SK-N-SH (cell line): ENCODE results near the gene WLS. TPM values are rescaled to one million over a fixed set of nuclear protein-coding genes. Genes with fewer than 3 reads are reported as not detected.

Source experiments
- CTCF ChIA-PET: fragments of 300-600, 350-600 bp; formaldehyde crosslinking; extraction: SDS; loops from one replicate; lab custom pipeline; 2021; lab: Yijun Ruan, JAX
- POLR2A ChIA-PET: fragments of 350-600 bp; sonication (Branson Sonifier 250); formaldehyde crosslinking; extraction: SDS; loops from one replicate; lab custom pipeline; 2020; ENCODE audit warnings: antibody characterized with exemption, inconsistent platforms; lab: Yijun Ruan, JAX
- DNase-seq: peaks from one replicate; pipeline ENCODE4 v3.0.0; 2012
- H2AFZ ChIP-seq: fragments of 200-600 bp; sonication (generic); 2 replicates; pipeline ENCODE4 v1.8.1; 2016; ENCODE audit warnings: antibody characterized with exemption, mild to moderate bottlenecking, low read depth
- H3F3A ChIP-seq: fragments of 200-600 bp; sonication (generic); replicated peaks from 2 replicates; pipeline ENCODE3; 2016; ENCODE audit warnings: antibody characterized with exemption, mild to moderate bottlenecking; ENCODE audit not compliant: insufficient read depth
- H3K27ac ChIP-seq, 2 experiments: fragments of 200-500 bp in 1 of 2; fragments of 200-600 bp in 1 of 2; sonication (Bioruptor generic) in 1 of 2; sonication (generic), shearing (Covaris generic) in 1 of 2; 2 replicates each; pipeline versions ENCODE4 v1.5.1 to v1.6.1; 2014 to 2016; ENCODE audit warnings: low read depth in 2 of 2, inconsistent platforms in 1 of 2, low read length in 1 of 2, mild to moderate bottlenecking in 1 of 2, mixed read lengths in 1 of 2
- H3K27me3 ChIP-seq: fragments of 200-600 bp; sonication (generic), shearing (Covaris generic); 2 replicates; pipeline ENCODE4 v1.6.1; 2016; ENCODE audit warnings: mixed run types; ENCODE audit not compliant: insufficient read depth
- H3K36me3 ChIP-seq, 2 experiments: fragments of 200-500 bp in 1 of 2; fragments of 200-600 bp in 1 of 2; sonication (Bioruptor generic) in 1 of 2; sonication (generic) in 1 of 2; replicated peaks in 1 of 2; 2 replicates each; pipeline versions ENCODE3 to v1.5.1; 2014 to 2016; ENCODE audit warnings: low read length in 1 of 2, mild to moderate bottlenecking in 1 of 2; ENCODE audit not compliant: insufficient read depth in 2 of 2, control insufficient read depth in 1 of 2
- H3K4me1 ChIP-seq, 2 experiments: fragments of 200-500 bp in 1 of 2; fragments of 200-600 bp in 1 of 2; sonication (Bioruptor generic) in 1 of 2; sonication (generic), shearing (Covaris generic) in 1 of 2; 2 replicates each; pipeline versions ENCODE4 v1.5.1 to v1.6.1; 2014 to 2016; ENCODE audit warnings: low read depth in 1 of 2, low read length in 1 of 2, mixed run types in 1 of 2; ENCODE audit not compliant: insufficient read depth in 2 of 2, control insufficient read depth in 1 of 2
- H3K4me2 ChIP-seq: fragments of 200-600 bp; sonication (generic), shearing (Covaris generic); 2 replicates; pipeline ENCODE4 v1.6.1; 2017; ENCODE audit warnings: mixed run types
- H3K4me3 ChIP-seq, 2 experiments: fragments of 200-500 bp in 1 of 2; fragments of 200-600 bp in 1 of 2; sonication (Bioruptor generic) in 1 of 2; sonication (generic), shearing (Covaris generic) in 1 of 2; 2 replicates each; pipeline versions ENCODE4 v1.5.1 to v1.8.1; 2014 to 2016; ENCODE audit warnings: low read depth in 2 of 2, inconsistent platforms in 1 of 2, low read length in 1 of 2, mild to moderate bottlenecking in 1 of 2, mixed read lengths in 1 of 2, moderate library complexity in 1 of 2
- H3K79me2 ChIP-seq: fragments of 200-600 bp; sonication (generic); 2 replicates; pipeline ENCODE4 v1.8.1; 2017; ENCODE audit warnings: mild to moderate bottlenecking; ENCODE audit not compliant: insufficient read depth
- H3K9ac ChIP-seq: fragments of 200-600 bp; sonication (generic); 2 replicates; pipeline ENCODE4 v1.6.1; 2017; ENCODE audit warnings: mixed run types
- H3K9me2 ChIP-seq: fragments of 200-600 bp; sonication (generic); 2 replicates; pipeline ENCODE4 v1.6.1; 2017; ENCODE audit warnings: mixed run types
- H3K9me3 ChIP-seq: fragments of 200-600 bp; sonication (generic); 2 replicates; pipeline ENCODE4 v1.6.1; 2017; ENCODE audit warnings: mixed run types, mild to moderate bottlenecking, moderate library complexity
- H4K20me1 ChIP-seq: fragments of 200-600 bp; sonication (generic); 2 replicates; pipeline ENCODE4 v1.6.1; 2017; ENCODE audit warnings: mild to moderate bottlenecking, mixed run types; ENCODE audit not compliant: insufficient read depth
- CHD2 ChIP-seq: fragments of 150-350 bp; IDR thresholded peaks from 2 replicates; pipeline ENCODE4 v1.6.1; 2018; ENCODE audit warnings: low read length; ENCODE audit not compliant: partially characterized antibody
- EZH2phosphoT487 ChIP-seq: fragments of 200-600 bp; sonication (generic); IDR thresholded peaks from 2 replicates; pipeline ENCODE4 v1.6.1; 2017; ENCODE audit warnings: low read depth, mixed run types, mild to moderate bottlenecking, antibody characterized with exemption, moderate library complexity, borderline replicate concordance
- MEF2A ChIP-seq: IDR thresholded peaks from 2 replicates; pipeline ENCODE4 v1.4.0; 2012; ENCODE audit warnings: low read depth, borderline replicate concordance
- MXI1 ChIP-seq: IDR thresholded peaks from 2 replicates; pipeline ENCODE4 v1.6.1; 2012; ENCODE audit warnings: mild to moderate bottlenecking, low read depth, low read length, improper control_type of control experiment
- NRF1 ChIP-seq: IDR thresholded peaks from 2 replicates; pipeline ENCODE4 v1.6.1; 2012; ENCODE audit warnings: low read depth, mild to moderate bottlenecking, low read length
- POLR2AphosphoS5 ChIP-seq: IDR thresholded peaks from 2 replicates; pipeline ENCODE4 v1.6.1; 2012; ENCODE audit warnings: low read depth, low read length
- RCOR1 ChIP-seq: fragments of 150-350 bp; IDR thresholded peaks from 2 replicates; pipeline ENCODE4 v1.6.1; 2017; ENCODE audit warnings: antibody characterized with exemption, low read length
- SIN3A ChIP-seq: IDR thresholded peaks from 2 replicates; pipeline ENCODE4 v1.6.1; 2012; ENCODE audit warnings: low read depth, mild to moderate bottlenecking, low read length, moderate library complexity, borderline replicate concordance
- SMC3 ChIP-seq: IDR thresholded peaks from 2 replicates; pipeline ENCODE4 v1.6.1; 2012; ENCODE audit warnings: low read depth, low read length, improper control_type of control experiment
- TCF12 ChIP-seq: IDR thresholded peaks from 2 replicates; pipeline ENCODE4 v1.4.0; 2012
- YY1 ChIP-seq: IDR thresholded peaks from 2 replicates; pipeline ENCODE4 v1.4.0; 2012; ENCODE audit warnings: low read depth, mild to moderate bottlenecking
- WGBS: methylation state at CpG from one replicate; pipeline ENCODE4 v1.1.6; 2017; ENCODE audit warnings: low lambda C conversion rate; 5-methylcytosine and 5-hydroxymethylcytosine counted together
- polyA plus RNA-seq, 3 experiments: library from polyadenylated mRNA; depleted of rRNA; stranded (reverse); fragments of >200 nt; gene quantifications; 2 replicates each; pipeline ENCODE4 v1.2.3, GENCODE V29; 2012
- TF ChIP-seq, protein P1 (sequence below): IDR thresholded peaks from 2 replicates; pipeline ENCODE4 v1.6.1; 2012; ENCODE audit warnings: mild to moderate bottlenecking, low read depth, low read length, moderate library complexity
- TF ChIP-seq, protein P2 (sequence below): IDR thresholded peaks from 2 replicates; pipeline ENCODE4; 2012

WLS gene
- polyA plus RNA-seq, 1 of the 3 experiments (the other 2 are of a cell fraction) = 69.0 TPM

DNA sequence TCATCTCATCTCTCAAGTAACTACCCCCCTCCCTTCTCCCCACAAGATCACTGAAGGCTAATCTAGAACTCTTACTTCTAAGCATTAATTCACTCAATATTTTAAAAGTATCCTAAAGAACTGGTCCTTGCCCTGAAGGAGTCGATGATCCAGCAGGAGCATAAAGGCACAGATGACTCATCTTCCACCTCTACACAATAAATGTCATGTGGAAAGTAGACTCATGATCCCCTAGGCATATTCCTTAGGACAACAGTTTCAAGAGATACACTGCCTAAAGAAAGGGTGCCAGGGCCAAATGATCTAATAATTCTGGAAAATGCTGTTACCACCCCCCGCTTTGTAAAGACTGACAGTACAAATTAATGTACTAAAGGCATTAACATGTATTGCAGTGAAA lies 96.1 kb downstream of the WLS start:
- no peak overlapping the region for H3K27ac ChIP-seq
- no peak for DNase-seq
- no peaks in the 10 kb centered on the region for H3K27me3 ChIP-seq
- POLR2A ChIA-PET = no interaction called here
- H2AFZ ChIP-seq = no peak overlapping the region
- H3K4me1 ChIP-seq = no peaks in the 10 kb centered on the region
- peaks cover 42 to 68% of the 10 kb centered on the region in 2 experiments for H3K36me3 ChIP-seq
- CTCF ChIA-PET = no interaction called here
- WGBS = 93% methylated on average over 2 of the region's 2 CpGs
- no peak overlapping the region for H3K4me2 ChIP-seq
- H4K20me1 ChIP-seq = no peaks in the 10 kb centered on the region
- H3K79me2 ChIP-seq = no peaks in the 10 kb centered on the region
- no peaks in the 10 kb centered on the region for H3K9me3 ChIP-seq
- H3K4me3 ChIP-seq = no peak overlapping the region
- no peaks in the 10 kb centered on the region for H3F3A ChIP-seq
- no peak overlapping the region for H3K9ac ChIP-seq
- H3K9me2 ChIP-seq = no peaks in the 10 kb centered on the region
- TF ChIP-seq NRF1 = no peak
- TF ChIP-seq CHD2 = no peak
- TF ChIP-seq SMC3 = no peak
- TF ChIP-seq, protein P1, sequence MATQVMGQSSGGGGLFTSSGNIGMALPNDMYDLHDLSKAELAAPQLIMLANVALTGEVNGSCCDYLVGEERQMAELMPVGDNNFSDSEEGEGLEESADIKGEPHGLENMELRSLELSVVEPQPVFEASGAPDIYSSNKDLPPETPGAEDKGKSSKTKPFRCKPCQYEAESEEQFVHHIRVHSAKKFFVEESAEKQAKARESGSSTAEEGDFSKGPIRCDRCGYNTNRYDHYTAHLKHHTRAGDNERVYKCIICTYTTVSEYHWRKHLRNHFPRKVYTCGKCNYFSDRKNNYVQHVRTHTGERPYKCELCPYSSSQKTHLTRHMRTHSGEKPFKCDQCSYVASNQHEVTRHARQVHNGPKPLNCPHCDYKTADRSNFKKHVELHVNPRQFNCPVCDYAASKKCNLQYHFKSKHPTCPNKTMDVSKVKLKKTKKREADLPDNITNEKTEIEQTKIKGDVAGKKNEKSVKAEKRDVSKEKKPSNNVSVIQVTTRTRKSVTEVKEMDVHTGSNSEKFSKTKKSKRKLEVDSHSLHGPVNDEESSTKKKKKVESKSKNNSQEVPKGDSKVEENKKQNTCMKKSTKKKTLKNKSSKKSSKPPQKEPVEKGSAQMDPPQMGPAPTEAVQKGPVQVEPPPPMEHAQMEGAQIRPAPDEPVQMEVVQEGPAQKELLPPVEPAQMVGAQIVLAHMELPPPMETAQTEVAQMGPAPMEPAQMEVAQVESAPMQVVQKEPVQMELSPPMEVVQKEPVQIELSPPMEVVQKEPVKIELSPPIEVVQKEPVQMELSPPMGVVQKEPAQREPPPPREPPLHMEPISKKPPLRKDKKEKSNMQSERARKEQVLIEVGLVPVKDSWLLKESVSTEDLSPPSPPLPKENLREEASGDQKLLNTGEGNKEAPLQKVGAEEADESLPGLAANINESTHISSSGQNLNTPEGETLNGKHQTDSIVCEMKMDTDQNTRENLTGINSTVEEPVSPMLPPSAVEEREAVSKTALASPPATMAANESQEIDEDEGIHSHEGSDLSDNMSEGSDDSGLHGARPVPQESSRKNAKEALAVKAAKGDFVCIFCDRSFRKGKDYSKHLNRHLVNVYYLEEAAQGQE = no peak
- TF ChIP-seq POLR2AphosphoS5 = no peak

DNA sequence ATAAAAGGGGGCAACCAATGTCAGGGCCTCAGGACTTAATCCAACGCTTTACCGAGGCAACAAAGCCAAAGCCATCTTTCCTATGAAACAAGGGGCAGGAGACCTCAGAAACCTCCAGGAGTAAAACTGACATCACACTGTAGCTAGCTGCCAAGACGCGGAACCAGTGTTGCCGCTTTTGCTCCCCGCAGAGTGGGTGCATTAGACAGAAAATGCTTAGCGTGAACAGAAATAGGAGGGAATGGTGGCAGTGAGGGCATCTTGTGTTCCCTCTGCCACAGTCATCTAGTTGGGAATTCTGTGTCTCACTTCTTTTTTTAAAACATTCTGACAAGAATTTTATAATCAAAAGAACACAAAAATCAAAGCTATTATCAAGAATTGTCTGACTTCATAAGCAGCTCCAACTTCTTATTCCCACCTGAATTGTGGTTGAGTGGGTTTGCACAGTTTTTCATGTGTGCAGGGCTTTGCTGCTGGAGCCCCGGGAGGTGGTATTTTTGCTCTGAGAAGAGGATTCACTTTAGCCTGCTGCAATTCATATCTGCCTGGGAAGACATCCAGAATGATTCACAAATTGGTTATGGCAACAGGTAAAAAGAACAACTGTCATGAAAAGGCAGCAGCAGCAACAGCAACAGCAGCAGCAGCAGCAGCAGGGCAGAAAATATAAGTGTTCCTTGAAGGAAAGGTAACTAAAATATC lies 99.7 kb downstream of the WLS start:
- TF ChIP-seq RCOR1 (no peak), SIN3A (no peak), YY1 (no peak), POLR2AphosphoS5 (no peak), MXI1 (no peak), TCF12 (no peak), MEF2A (no peak), EZH2phosphoT487 (no peak)
- TF ChIP-seq, protein P2, sequence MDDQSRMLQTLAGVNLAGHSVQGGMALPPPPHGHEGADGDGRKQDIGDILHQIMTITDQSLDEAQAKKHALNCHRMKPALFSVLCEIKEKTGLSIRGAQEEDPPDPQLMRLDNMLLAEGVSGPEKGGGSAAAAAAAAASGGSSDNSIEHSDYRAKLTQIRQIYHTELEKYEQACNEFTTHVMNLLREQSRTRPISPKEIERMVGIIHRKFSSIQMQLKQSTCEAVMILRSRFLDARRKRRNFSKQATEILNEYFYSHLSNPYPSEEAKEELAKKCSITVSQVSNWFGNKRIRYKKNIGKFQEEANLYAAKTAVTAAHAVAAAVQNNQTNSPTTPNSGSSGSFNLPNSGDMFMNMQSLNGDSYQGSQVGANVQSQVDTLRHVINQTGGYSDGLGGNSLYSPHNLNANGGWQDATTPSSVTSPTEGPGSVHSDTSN = no peak
- 99% methylated on average over 8 of the region's 8 CpGs for WGBS
- CTCF ChIA-PET = interaction anchor here (0.7 to 6.1 kb wide), 2 partner anchors 9 to 12 kb away, joined by 3 to 25 read pairs; no protein-coding TSS in a partner anchor

More for the DNA sequence above, 99.7 kb downstream of the WLS start:
- H3K9ac ChIP-seq = no peak overlapping the region
- H2AFZ ChIP-seq = no peak overlapping the region
- H3K9me2 ChIP-seq = no peaks in the 10 kb centered on the region
- H4K20me1 ChIP-seq = no peaks in the 10 kb centered on the region
- no peaks in the 10 kb centered on the region for H3K27me3 ChIP-seq
- H3K4me2 ChIP-seq = no peak overlapping the region
- POLR2A ChIA-PET = no interaction called here
- no peaks in the 10 kb centered on the region for H3K79me2 ChIP-seq
- peaks cover 33 to 56% of the 10 kb centered on the region in 2 experiments for H3K36me3 ChIP-seq
- H3K27ac ChIP-seq = no peak overlapping the region
- DNase-seq = no peak
- H3F3A ChIP-seq = no peaks in the 10 kb centered on the region
- H3K4me1 ChIP-seq = peaks cover 4 to 8% of the 10 kb centered on the region in 2 experiments; a peak in 1 of 4 replicates
- H3K9me3 ChIP-seq = no peaks in the 10 kb centered on the region
- no peak overlapping the region for H3K4me3 ChIP-seq
